ENCODE data around the gene CPT2. TPM values are rescaled to one million over a fixed set of nuclear protein-coding genes. Genes with fewer than 3 reads are reported as not detected.

Gene CPT2
- polyA plus RNA-seq, 2 of the 4 experiments (the other 2 are of a cell fraction) = 5.9 to 8.4 TPM

DNA sequence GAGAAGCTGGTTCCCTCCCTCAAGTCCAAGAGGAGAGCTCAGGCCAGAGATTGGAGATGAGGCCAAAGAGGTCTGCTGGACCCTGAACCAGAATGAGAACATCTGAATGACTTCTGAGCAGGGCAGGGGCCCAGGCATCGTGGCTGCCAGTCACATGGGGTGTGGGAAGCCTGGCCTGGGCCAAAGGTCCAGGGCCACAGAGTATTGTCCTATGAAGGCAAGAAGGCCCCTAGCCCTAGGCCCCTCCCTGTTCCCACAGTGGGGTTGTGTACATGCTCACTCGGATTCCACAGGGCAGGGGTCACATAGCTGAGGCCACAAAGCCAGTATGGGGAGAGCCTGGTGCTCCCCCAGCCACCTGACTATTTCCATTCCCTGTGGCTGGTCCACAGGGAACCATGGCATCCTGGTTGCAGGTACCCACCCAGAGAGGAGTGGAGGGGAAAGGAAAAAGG, 35.7 kb upstream of the CPT2 start:
- FAIRE-seq (no peak), DNase-seq (ENCODE audit: low read depth in 1 of 2, low spot score in 1 of 2) (no peak), ATAC-seq (no peak)
- no peak overlapping the region for H3K4me3 ChIP-seq
- peaks cover 15% of the 10 kb centered on the region for H3K4me1 ChIP-seq
- TF ChIP-seq SREBF2 (IDR thresholded peaks at IDR 0.05) (no peak), KDM1A (IDR thresholded peaks at IDR 0.05; ENCODE audit: low read depth) (no peak), SMC3 (IDR thresholded peaks at IDR 0.05) (no peak), KDM5A (IDR thresholded peaks at IDR 0.05) (no peak), POLR2A (IDR thresholded peaks at IDR 0.05; ENCODE audit: low read length) (no peak), HOXB13 (CRISPR knock-in tag; IDR thresholded peaks at IDR 0.05; ENCODE audit: low read depth) (no peak), BCL3 (IDR thresholded peaks at IDR 0.05) (no peak), EP300 (IDR thresholded peaks at IDR 0.05) (no peak), ZNF302 (CRISPR knock-in tag; IDR thresholded peaks at IDR 0.05) (no peak)
- TF ChIP-seq, protein P1, sequence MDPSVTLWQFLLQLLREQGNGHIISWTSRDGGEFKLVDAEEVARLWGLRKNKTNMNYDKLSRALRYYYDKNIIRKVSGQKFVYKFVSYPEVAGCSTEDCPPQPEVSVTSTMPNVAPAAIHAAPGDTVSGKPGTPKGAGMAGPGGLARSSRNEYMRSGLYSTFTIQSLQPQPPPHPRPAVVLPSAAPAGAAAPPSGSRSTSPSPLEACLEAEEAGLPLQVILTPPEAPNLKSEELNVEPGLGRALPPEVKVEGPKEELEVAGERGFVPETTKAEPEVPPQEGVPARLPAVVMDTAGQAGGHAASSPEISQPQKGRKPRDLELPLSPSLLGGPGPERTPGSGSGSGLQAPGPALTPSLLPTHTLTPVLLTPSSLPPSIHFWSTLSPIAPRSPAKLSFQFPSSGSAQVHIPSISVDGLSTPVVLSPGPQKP (IDR thresholded peaks at IDR 0.05; ENCODE audit: low read depth, low read length) = no peak
- POLR2A ChIA-PET = no interaction called here
- 0 out of 6 replicates have a peak overlapping the region, but pooled peaks of 1 of the 2 experiments have one; percentile 33 for H3K27ac ChIP-seq
- H3K9me3 ChIP-seq = no peaks in the 10 kb centered on the region
- WGBS (ENCODE audit: missing lambda C conversion rate) = 83% methylated on average over 1 of the region's 2 CpGs
- no peak overlapping the region for H3K4me2 ChIP-seq
- CTCF ChIA-PET = interaction anchor here (0.6 kb wide), 1 partner anchor 239 kb away, joined by 3 read pairs; the partner anchor contains the start of gene ECHDC2

DNA sequence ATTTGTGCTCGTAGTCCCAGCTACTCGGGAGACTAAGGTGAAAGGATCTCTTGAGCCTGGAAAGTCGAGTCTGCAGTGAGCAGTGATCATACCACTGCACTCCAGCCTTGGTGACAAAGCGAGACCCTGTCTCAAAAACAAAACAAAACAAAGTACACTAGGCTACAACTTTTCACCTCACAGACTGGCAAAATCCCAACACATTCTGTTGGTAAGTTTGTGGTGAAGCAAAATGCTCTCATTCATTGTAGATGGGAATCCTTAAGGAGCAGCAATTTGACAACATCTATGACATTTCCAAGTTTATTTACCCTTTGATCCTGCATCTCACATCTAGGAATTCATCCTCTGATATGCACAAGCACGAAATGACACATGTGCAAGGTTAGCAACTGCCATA, 34.0 kb upstream of the CPT2 start:
- FAIRE-seq = no peak
- whole genome bisulfite sequencing (ENCODE audit: missing lambda C conversion rate) = 75% methylated on average over 5 of the region's 5 CpGs
- Histone ChIP-seq H3K9me3 (no peaks in the 10 kb centered on the region), H3K27ac (peak overlapping the region; percentile 17 to 44; a peak in 3 of 6 replicates), H3K4me3 (no peak overlapping the region), H3K4me1 (peaks cover 15% of the 10 kb centered on the region), H3K4me2 (no peak overlapping the region)
- DNase-seq (ENCODE audit: low read depth in 1 of 2, low spot score in 1 of 2) = no peak
- TF ChIP-seq POLR2A (IDR thresholded peaks at IDR 0.05; ENCODE audit: low read length) (no peak), POLR2AphosphoS2 (conservative IDR thresholded peaks at IDR 0.05; ENCODE audit: low read length) (no peak), MAZ (IDR thresholded peaks at IDR 0.05; ENCODE audit: borderline replicate concordance, low read depth, low read length) (no peak), TFCP2L1 (CRISPR knock-in tag; IDR thresholded peaks at IDR 0.05) (no peak)
- ChIA-PET POLR2A (no interaction called here), CTCF (interaction anchor here (0.9 kb wide), 1 partner anchor 10 kb away, joined by 4 read pairs; no protein-coding TSS in a partner anchor)
- ATAC-seq = no peak

- Histone ChIP-seq H3K4me2 (peak overlapping the region; percentile 8; the same call in 2 of the 3 replicates), H3K4me1 (peaks cover 15% of the 10 kb centered on the region), H3K4me3 (no peak overlapping the region), H3K9me3 (no peaks in the 10 kb centered on the region), H3K27ac (peak overlapping the region; percentile 17 to 77; a peak in 5 of 6 replicates)
- POLR2A ChIA-PET = no interaction called here
- peak; percentile 46 to 67; a peak in 3 of 4 replicates for TF ChIP-seq CEBPB (IDR thresholded peaks at IDR 0.05)
- TF ChIP-seq, protein P2, sequence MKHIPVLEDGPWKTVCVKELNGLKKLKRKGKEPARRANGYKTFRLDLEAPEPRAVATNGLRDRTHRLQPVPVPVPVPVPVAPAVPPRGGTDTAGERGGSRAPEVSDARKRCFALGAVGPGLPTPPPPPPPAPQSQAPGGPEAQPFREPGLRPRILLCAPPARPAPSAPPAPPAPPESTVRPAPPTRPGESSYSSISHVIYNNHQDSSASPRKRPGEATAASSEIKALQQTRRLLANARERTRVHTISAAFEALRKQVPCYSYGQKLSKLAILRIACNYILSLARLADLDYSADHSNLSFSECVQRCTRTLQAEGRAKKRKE (CRISPR knock-in tag; IDR thresholded peaks at IDR 0.05; ENCODE audit: low read depth) = no peak
- TF ChIP-seq MAFK (IDR thresholded peaks at IDR 0.05; ENCODE audit: partially characterized antibody) = peak; percentile 24
- CTCF ChIA-PET = interaction anchor here (0.7 to 0.8 kb wide), 2 partner anchors 15 to 23 kb away, joined by 3 read pairs; no protein-coding TSS in a partner anchor
- 74% methylated on average over 10 of the region's 10 CpGs for WGBS (ENCODE audit: missing lambda C conversion rate)
- ATAC-seq (peak in 1 of 2 experiments; percentile 34; a peak in 1 of 6 replicates), DNase-seq (ENCODE audit: low read depth in 1 of 2, low spot score in 1 of 2) (peak in 1 of 2 experiments; percentile 42), FAIRE-seq (no peak)
These were observed 33.3 kb upstream of the CPT2 start for GRCh38 chr1:53163291-53163768.

- POLR2A ChIA-PET = no interaction called here
- H3K9me3 ChIP-seq = no peaks in the 10 kb centered on the region
- CTCF ChIA-PET = interaction anchor here (0.5 to 2.1 kb wide), 2 partner anchors 11 to 253 kb away, joined by 3 to 6 read pairs; no protein-coding TSS in a partner anchor
- WGBS (ENCODE audit: missing lambda C conversion rate) = 85% methylated on average over 5 of the region's 5 CpGs
- no peak overlapping the region for H3K4me2 ChIP-seq
- no peak overlapping the region for H3K4me3 ChIP-seq
- ATAC-seq = no peak
- no peak for DNase-seq (ENCODE audit: low read depth in 1 of 2, low spot score in 1 of 2)
- no peak for TF ChIP-seq MAFK (IDR thresholded peaks at IDR 0.05; ENCODE audit: partially characterized antibody)
- TF ChIP-seq ZC3H11A (IDR thresholded peaks at IDR 0.05) = no peak
- TF ChIP-seq PBX3 (IDR thresholded peaks at IDR 0.05) = no peak
- TF ChIP-seq CEBPB (IDR thresholded peaks at IDR 0.05) = no peak
- no peak for TF ChIP-seq EHF (CRISPR knock-in tag; IDR thresholded peaks at IDR 0.05)
- TF ChIP-seq ZNF302 (CRISPR knock-in tag; IDR thresholded peaks at IDR 0.05) = no peak
- TF ChIP-seq BHLHE40 (IDR thresholded peaks at IDR 0.05; ENCODE audit: low read depth, low read length) = no peak
- TF ChIP-seq FOSB (CRISPR knock-in tag; IDR thresholded peaks at IDR 0.05) = no peak
- no peak for TF ChIP-seq ZFP36 (IDR thresholded peaks at IDR 0.05; ENCODE audit: borderline replicate concordance, partially characterized antibody)
- TF ChIP-seq KDM1A (IDR thresholded peaks at IDR 0.05; ENCODE audit: low read depth) = no peak
- no peak for TF ChIP-seq HEYL (CRISPR knock-in tag; IDR thresholded peaks at IDR 0.05)
- no peak for TF ChIP-seq CHD4 (IDR thresholded peaks at IDR 0.05; ENCODE audit: borderline replicate concordance)
- no peak for FAIRE-seq
- peaks cover 15% of the 10 kb centered on the region for H3K4me1 ChIP-seq
- H3K27ac ChIP-seq = 0 out of 6 replicates have a peak overlapping the region, but pooled peaks of 1 of the 2 experiments have one; percentile 16
These were observed 31.1 kb upstream of the CPT2 start for GRCh38 chr1:53165408-53165961.

Data from A549 (cell line).